ENCODE measurements around the gene ARHGAP30. TPM values are rescaled to one million over a fixed set of nuclear protein-coding genes. Genes with fewer than 3 reads are reported as not detected.
"Not testable (repeated sequence)": the region's sequence is repeated elsewhere in the genome, so short reads cannot be mapped to it uniquely, and the experiment has no call there.

ARHGAP30 gene
- polyA plus RNA-seq (2012; ENCODE audit: low read depth, missing spikeins), result 78.2 TPM

GRCh38 chr1:161069731-161070270, at the start of gene ARHGAP30:
ARHGAP30 (minus strand) TSS chr1:161069891; CDS start chr1:161069624, 267 bp downstream.
- TF ChIP-seq POLR2AphosphoS5 (IDR thresholded peaks at IDR 0.05; ENCODE audit: low read depth, low read length) (peak; percentile 95), POU2F2 (IDR thresholded peaks at IDR 0.05; ENCODE audit: low read depth, low read length) (peak; percentile 47; the same call in 1 of the 2 replicates), SPI1 (IDR thresholded peaks at IDR 0.05; ENCODE audit: low read depth, low read length) (peak; percentile 73), POLR2A (IDR thresholded peaks at IDR 0.05; ENCODE audit: low read depth, low read length) (peak; percentile 87), TAF1 (IDR thresholded peaks at IDR 0.05; ENCODE audit: low read depth, low read length) (peak; percentile 65; the same call in 1 of the 2 replicates), PAX5 (IDR thresholded peaks at IDR 0.05; ENCODE audit: insufficient read depth, low read length, severe bottlenecking) (no peak)
- FAIRE-seq, result peak; percentile 99
- DNase-seq (ENCODE audit: insufficient read length, low spot score), result peak; percentile 90

DNA sequence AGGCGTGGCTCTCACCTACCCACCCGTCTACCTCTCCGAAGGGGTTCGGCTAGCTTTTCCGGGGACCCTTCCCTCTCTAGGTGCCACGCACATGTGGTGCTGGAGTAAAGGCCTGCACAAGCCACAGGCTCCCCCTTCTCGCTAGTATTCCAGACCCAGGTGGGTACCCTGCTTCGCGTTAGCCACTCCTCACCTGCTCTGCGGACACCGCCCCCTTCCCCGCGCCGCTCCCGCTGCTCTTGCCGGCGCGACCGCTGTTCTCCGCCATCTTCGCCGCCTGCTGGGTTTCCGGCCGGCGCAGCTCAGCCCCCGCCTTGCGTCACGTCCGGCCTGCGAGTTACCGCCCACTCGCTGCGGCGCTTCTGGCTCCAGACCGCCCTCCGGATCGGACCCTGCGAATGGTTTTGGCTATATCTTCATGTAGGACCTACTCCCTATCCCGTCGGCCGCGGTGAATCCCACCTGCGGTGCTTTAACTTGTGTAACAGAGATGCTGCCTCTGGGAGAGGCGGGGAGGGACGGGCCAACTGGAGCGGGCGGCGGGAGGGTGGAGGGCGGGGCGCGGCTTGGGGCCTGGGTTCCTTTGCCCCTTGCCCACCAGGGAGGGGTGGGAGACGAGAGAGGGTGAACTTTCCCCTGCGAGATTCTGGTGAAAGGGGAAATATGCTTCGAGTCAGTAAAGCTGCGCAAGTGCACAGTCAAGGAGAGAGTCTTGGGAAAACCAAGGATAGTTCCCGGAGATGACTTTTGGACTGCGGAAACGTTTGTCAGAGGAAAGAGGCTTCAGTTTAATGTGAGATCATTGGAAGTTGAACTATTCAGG, 48.3 kb upstream of the ARHGAP30 start, which contains the start of the genes NIT1 and PFDN2:
NIT1 (plus strand) TSS at position 347 of the 823 bp plus-strand sequence; CDS start at position 419, 72 bp downstream.
PFDN2 (minus strand) TSS at position 279 of the 823 bp plus-strand sequence; CDS start at position 268, 11 bp downstream.
- TF ChIP-seq SPI1 (IDR thresholded peaks at IDR 0.05; ENCODE audit: low read depth, low read length), result no peak
- 0 out of 2 replicates have a peak, but pooled peaks have one; percentile 48 for TF ChIP-seq POU2F2 (IDR thresholded peaks at IDR 0.05; ENCODE audit: low read depth, low read length)
- TF ChIP-seq TAF1 (IDR thresholded peaks at IDR 0.05; ENCODE audit: low read depth, low read length), result peak; percentile 96
- no peak for TF ChIP-seq PAX5 (IDR thresholded peaks at IDR 0.05; ENCODE audit: insufficient read depth, low read length, severe bottlenecking)
- TF ChIP-seq POLR2AphosphoS5 (IDR thresholded peaks at IDR 0.05; ENCODE audit: low read depth, low read length), result peak; percentile 90
- TF ChIP-seq POLR2A (IDR thresholded peaks at IDR 0.05; ENCODE audit: low read depth, low read length), result peak; percentile 80
- DNase-seq (ENCODE audit: insufficient read length, low spot score) (peak; percentile 88), FAIRE-seq (peak; percentile 98)

DNA sequence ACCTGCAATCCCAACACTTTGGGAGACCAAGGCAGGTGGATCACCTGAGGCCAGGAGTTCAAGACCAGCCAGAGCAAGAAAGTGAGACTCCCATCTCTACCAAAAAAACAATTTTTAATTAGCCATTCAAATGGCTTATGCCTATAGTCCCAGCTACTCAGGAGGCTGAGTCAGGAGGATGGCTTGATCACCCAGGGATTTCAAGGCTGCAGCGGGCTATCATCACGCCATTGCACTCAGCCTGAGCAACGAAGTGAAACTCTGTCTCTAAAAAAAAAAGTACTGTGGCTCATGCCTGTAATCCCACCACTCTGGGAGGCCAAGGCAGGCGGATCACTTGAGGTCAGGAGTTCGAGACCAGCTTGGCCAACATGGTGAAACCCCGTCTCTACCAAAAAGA, 46.3 kb upstream of the ARHGAP30 start:
- FAIRE-seq, result not testable (repeated sequence)

GRCh38 chr1:161115132-161115711, 45.5 kb upstream of the ARHGAP30 start:
- no peak for TF ChIP-seq PAX5 (IDR thresholded peaks at IDR 0.05; ENCODE audit: insufficient read depth, low read length, severe bottlenecking)
- no peak for TF ChIP-seq POU2F2 (IDR thresholded peaks at IDR 0.05; ENCODE audit: low read depth, low read length)
- TF ChIP-seq TAF1 (IDR thresholded peaks at IDR 0.05; ENCODE audit: low read depth, low read length), result no peak
- no peak for TF ChIP-seq SPI1 (IDR thresholded peaks at IDR 0.05; ENCODE audit: low read depth, low read length)
- no peak for TF ChIP-seq POLR2A (IDR thresholded peaks at IDR 0.05; ENCODE audit: low read depth, low read length)
- no peak for TF ChIP-seq POLR2AphosphoS5 (IDR thresholded peaks at IDR 0.05; ENCODE audit: low read depth, low read length)
- no peak for DNase-seq (ENCODE audit: insufficient read length, low spot score)
- peak; percentile 65 for FAIRE-seq

More for the DNA sequence above, 46.3 kb upstream of the ARHGAP30 start:
- DNase-seq (ENCODE audit: insufficient read length, low spot score), result not testable (repeated sequence)

GRCh38 chr1:161114556-161114955, 44.9 kb upstream of the ARHGAP30 start:
- no peak for DNase-seq (ENCODE audit: insufficient read length, low spot score)
- no peak for FAIRE-seq
- no peak for TF ChIP-seq PAX5 (IDR thresholded peaks at IDR 0.05; ENCODE audit: insufficient read depth, low read length, severe bottlenecking)
- TF ChIP-seq POLR2A (IDR thresholded peaks at IDR 0.05; ENCODE audit: low read depth, low read length), result no peak
- TF ChIP-seq SPI1 (IDR thresholded peaks at IDR 0.05; ENCODE audit: low read depth, low read length), result no peak
- TF ChIP-seq TAF1 (IDR thresholded peaks at IDR 0.05; ENCODE audit: low read depth, low read length), result no peak
- TF ChIP-seq POU2F2 (IDR thresholded peaks at IDR 0.05; ENCODE audit: low read depth, low read length), result no peak
- no peak for TF ChIP-seq POLR2AphosphoS5 (IDR thresholded peaks at IDR 0.05; ENCODE audit: low read depth, low read length)

DNA sequence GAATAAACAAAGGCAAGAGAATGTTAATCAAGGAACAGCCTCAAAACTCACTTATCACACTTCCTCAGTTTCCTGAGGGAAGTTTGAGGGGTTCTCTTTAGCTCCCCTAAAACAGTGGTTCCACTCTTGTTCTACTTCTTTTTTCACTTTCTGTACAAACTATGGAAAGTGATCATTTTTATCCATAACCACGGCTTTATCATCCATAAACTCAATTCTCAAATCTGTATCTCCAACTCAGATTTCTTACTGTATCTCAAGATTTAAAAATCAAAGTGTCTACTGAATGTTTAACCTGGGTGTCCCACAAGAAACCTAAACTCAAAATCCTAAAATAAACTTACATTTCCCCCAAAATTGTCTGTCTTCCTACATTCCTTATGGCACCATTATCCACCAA, 44.2 kb upstream of the ARHGAP30 start:
- no peak for FAIRE-seq
- DNase-seq (ENCODE audit: insufficient read length, low spot score), result no peak
- no peak for TF ChIP-seq POLR2AphosphoS5 (IDR thresholded peaks at IDR 0.05; ENCODE audit: low read depth, low read length)
- no peak for TF ChIP-seq PAX5 (IDR thresholded peaks at IDR 0.05; ENCODE audit: insufficient read depth, low read length, severe bottlenecking)
- no peak for TF ChIP-seq TAF1 (IDR thresholded peaks at IDR 0.05; ENCODE audit: low read depth, low read length)
- TF ChIP-seq SPI1 (IDR thresholded peaks at IDR 0.05; ENCODE audit: low read depth, low read length), result no peak
- no peak for TF ChIP-seq POU2F2 (IDR thresholded peaks at IDR 0.05; ENCODE audit: low read depth, low read length)
- TF ChIP-seq POLR2A (IDR thresholded peaks at IDR 0.05; ENCODE audit: low read depth, low read length), result no peak

GRCh38 chr1:161111527-161111926, 41.8 kb upstream of the ARHGAP30 start:
- no peak for DNase-seq (ENCODE audit: insufficient read length, low spot score)
- no peak for FAIRE-seq
- no peak for TF ChIP-seq POLR2A (IDR thresholded peaks at IDR 0.05; ENCODE audit: low read depth, low read length)
- TF ChIP-seq POU2F2 (IDR thresholded peaks at IDR 0.05; ENCODE audit: low read depth, low read length), result no peak
- no peak for TF ChIP-seq TAF1 (IDR thresholded peaks at IDR 0.05; ENCODE audit: low read depth, low read length)
- TF ChIP-seq SPI1 (IDR thresholded peaks at IDR 0.05; ENCODE audit: low read depth, low read length), result no peak
- no peak for TF ChIP-seq POLR2AphosphoS5 (IDR thresholded peaks at IDR 0.05; ENCODE audit: low read depth, low read length)
- no peak for TF ChIP-seq PAX5 (IDR thresholded peaks at IDR 0.05; ENCODE audit: insufficient read depth, low read length, severe bottlenecking)

- DNase-seq (ENCODE audit: insufficient read length, low spot score) (no peak), FAIRE-seq (no peak)
- TF ChIP-seq POLR2A (IDR thresholded peaks at IDR 0.05; ENCODE audit: low read depth, low read length), result no peak
- TF ChIP-seq POU2F2 (IDR thresholded peaks at IDR 0.05; ENCODE audit: low read depth, low read length), result no peak
Observed at GRCh38 chr1:161111117-161111516, 41.4 kb upstream of the ARHGAP30 start.

DNA sequence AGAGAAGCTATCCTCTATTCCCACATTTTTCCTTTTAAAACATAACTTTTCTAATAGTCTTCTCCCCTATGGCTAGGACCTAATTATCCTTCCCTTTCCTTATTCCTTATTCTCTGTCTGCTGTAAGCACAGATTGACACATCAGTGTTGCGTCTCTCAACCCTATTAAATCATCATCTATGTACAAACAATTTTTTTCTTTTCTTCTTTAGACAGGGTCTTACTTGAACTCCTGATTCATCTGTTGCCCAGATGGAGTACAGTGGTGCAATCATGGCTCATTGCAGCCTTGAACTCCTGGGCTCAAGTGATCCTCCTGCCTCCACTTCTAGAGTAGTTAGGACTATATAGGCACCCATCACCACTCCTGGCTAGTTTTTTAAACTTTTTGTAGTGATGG, 36.7 kb upstream of the ARHGAP30 start:
- no peak for FAIRE-seq
- no peak for DNase-seq (ENCODE audit: insufficient read length, low spot score)
- TF ChIP-seq TAF1 (IDR thresholded peaks at IDR 0.05; ENCODE audit: low read depth, low read length) (no peak), POLR2A (IDR thresholded peaks at IDR 0.05; ENCODE audit: low read depth, low read length) (no peak), PAX5 (IDR thresholded peaks at IDR 0.05; ENCODE audit: insufficient read depth, low read length, severe bottlenecking) (no peak), SPI1 (IDR thresholded peaks at IDR 0.05; ENCODE audit: low read depth, low read length) (no peak), POU2F2 (IDR thresholded peaks at IDR 0.05; ENCODE audit: low read depth, low read length) (no peak), POLR2AphosphoS5 (IDR thresholded peaks at IDR 0.05; ENCODE audit: low read depth, low read length) (no peak)

All from GM12891 (cell line).